Endometrial microvascular endothelial cells (primary cell): Measurements from ENCODE around the gene SPTLC1. TPM values are rescaled to one million over a fixed set of nuclear protein-coding genes. Genes with fewer than 3 reads are reported as not detected.
"Not testable (repeated sequence)": the region's sequence is repeated elsewhere in the genome, so short reads cannot be mapped to it uniquely, and the experiment has no call there.

Source experiments
- in situ Hi-C: cut with HindIII; loops from 2 replicates; pipeline ENCODE4 v1.10.0; 2017; ENCODE audit warnings: low sequenced_read_pairs, low pct_unique_long_range_greater_than_20kb; ENCODE audit errors: inconsistent ontology term
- total RNA-seq: library from RNA; depleted of rRNA; stranded (reverse); fragments of >200 nt; gene quantifications from one replicate; pipeline ENCODE4 v1.2.3, GENCODE V29; 2015; ENCODE audit errors: inconsistent ontology term

The SPTLC1 gene
- total RNA-seq, 1 donor from 2014 or later = 125 TPM

DNA sequence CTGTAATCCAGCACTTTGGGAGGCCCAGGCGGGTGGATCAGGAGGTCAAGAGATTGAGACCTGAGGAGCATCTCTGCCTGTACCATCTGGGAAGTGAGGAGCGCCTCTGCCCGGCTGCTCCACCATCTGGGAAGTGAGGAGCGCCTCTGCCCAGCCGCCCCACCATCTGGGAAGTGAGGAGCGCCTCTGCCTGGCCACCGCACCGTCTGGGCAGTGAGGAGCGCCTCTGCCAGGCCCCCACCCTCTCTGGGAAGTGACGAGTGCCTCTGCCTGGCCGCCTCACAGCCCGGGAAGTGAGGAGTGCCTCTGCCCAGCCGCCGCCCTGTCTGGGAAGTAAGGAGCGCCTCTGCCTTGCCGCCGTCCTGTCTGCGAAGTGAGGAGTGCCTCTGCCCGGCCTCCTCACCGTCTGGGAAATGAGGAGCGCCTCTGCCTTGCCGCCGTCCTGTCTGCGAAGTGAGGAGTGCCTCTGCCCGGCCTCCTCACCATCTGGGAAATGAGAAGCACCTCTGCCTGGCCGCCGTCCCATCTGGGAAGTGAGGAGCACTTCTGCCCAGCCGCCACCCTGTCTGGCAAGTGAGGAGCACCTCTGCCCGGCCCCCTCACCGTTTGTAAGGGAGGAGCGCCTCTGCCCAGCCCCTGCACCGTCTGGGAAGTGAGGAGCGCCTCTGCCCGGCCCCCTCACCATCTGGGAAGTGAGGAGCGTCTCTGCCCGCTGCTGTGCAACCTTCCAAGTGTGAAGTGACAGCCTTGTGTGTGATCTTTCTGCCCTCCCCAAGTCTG lies 9.6 kb downstream of the SPTLC1 start:
- in situ Hi-C loops = not testable (repeated sequence)

- in situ Hi-C loops = not testable (repeated sequence)
These were observed 11.6 kb downstream of the SPTLC1 start for GRCh38 chr9:92103601-92104000.

GRCh38 chr9:92100237-92100911 lies 14.8 kb downstream of the SPTLC1 start:
- in situ Hi-C loops = no loop called here

- in situ Hi-C loops = no loop called here
These were observed 16.6 kb downstream of the SPTLC1 start for GRCh38 chr9:92098638-92099037.

DNA sequence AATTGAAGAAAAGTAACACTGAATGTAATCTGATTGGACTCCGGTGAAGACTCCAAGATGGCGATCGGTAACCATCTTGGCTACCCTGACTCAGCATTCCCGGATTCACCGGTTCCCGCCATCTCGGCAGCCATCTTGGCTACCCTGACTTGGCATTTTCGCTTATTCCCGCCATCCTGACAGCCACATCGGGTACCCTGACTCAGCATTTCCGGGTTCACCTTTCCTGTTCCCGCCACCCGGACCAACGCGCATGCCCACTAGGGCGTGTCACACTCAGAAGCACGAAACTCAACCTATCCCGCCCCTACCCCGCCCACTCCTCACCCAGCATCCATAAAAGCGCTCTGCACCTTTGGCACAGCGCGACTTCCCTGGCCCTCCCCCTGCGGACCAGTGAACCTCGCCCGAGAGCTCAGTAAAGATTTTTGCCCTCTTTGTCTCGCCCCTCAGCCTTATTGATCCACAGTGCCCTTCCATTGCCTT lies 17.2 kb downstream of the SPTLC1 start:
- in situ Hi-C loops = no loop called here

DNA sequence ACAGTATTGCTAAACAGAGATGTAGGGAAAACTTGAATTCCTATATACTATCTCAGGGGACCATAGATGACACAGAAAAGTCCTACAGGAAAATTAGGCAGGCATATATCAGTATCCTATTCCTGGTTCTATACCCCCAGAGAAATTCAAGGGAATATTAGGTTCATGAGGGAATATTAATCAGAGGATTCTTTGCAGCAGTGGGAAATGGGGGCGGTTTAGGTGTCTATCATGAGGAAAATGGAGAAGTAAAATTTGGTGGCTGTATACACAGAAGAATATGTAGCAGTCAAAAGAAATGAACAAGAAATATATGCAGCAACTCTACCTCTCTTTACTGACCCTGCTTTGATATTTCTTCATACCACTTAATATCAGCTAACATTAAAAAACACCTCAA lies 20.0 kb downstream of the SPTLC1 start:
- in situ Hi-C loops = no loop called here

GRCh38 chr9:92094655-92095054 lies 20.6 kb downstream of the SPTLC1 start:
- in situ Hi-C loops = no loop called here

DNA sequence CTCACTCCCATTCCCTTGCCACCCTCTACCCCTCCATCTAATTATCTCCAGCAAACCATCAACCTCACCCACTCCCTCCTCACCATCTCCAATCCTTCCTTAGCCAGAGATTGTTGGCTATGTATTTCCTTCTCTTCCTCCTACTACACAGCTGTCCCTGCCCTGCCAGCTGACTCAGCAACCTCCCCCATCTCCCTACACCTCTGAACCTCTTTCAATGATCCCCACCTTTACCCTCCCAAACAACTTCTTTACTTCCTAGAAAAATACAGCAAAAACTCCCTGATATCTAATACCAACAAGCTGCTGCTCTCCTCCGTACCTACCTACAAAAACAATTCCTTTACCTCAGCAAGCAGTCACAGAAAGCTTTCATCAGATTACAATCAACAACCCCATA lies 37.3 kb downstream of the SPTLC1 start:
- in situ Hi-C loops = no loop called here

DNA sequence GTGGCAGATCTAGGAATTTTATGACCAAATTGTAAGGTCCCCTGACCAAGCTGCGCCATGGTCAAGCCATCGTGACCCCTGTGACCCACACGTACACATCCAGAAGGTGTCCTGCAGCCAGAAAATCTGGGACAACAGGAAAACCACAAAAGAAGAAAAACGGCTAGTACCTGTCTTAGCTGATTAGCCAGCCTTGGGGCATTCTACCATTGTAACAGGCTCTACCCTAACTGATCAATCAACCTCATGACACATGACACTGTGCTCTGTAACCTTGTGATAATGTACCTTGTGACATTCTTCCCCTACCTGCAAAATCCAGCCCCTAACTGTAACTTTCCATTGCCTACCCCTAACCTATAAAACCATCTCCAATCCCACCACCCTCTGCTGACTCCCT lies 43.6 kb downstream of the SPTLC1 start:
- in situ Hi-C loops = no loop called here

GRCh38 chr9:92066168-92066567 lies 49.0 kb downstream of the SPTLC1 start:
- in situ Hi-C loops = no loop called here

GRCh38 chr9:92064711-92065110 lies 50.5 kb downstream of the SPTLC1 start:
- in situ Hi-C loops = no loop called here

DNA sequence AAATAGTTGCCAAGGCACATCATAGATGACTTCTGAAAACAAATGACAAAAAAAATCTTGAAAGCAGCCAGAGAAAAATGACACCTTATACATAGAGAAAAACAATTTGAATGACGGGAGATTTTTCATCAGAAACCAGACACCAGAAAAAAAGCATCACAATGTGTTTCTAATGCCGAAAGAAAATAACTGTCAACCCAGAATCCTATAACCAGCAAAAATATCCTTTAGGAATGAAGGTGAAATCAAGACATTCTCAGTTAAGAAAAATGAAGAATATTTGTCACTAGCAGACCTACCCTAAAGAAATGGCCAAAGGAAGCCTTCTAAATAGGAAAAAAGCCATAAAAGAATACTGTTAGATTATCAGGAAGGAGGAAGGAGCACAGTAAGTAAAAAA lies 54.0 kb downstream of the SPTLC1 start:
- in situ Hi-C loops = no loop called here

DNA sequence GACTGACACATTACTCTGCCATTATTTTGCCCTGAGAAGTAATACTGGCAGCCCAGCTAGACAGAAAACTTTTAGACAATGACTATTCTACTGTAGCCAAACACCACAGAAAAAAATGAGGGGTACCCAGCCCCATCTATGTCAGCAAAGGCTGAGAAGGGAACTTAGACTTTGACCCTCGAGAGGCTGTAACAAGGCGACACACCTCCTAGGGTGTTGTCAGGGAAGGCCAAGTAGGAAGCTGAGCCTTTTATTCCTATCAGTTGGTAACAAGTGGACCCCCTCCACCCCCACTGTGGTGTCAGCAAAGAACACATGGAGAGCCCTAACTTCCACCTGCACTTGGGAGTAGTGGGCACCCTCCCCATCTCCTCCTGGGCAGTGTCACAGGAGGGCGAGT lies 55.6 kb downstream of the SPTLC1 start:
- in situ Hi-C loops = no loop called here

DNA sequence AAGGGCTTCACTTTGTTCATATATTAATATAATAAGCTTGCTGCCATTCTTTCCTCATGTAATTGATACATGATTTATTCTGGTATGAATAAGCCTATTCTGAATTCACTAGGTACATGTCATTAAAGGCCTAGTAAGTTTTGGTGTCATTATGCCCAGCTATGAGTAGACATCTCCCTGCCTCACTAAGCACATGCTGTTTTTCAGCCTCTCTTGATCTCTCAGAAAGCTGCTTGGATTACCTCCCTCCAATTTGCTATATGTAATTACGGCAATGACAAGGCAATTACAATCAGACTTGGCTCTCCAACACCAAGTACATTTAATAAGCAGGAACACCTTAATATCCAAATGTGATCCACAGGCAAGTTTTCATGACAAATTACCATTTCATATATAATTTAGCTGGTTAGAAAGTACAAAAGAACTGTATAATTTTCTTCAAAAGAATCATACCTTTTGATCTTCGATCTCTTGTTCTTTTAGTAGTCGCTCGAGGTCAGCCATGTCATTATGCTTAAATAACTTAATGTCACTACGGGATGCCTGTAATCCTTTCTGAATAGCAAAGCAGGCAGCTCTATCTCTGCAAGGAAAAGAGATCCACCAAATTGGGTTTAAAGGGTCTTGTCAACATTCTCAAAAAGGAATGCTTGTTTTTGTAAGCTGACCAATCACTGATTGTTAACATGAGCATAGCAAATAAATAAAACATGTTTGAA lies 56.3 kb downstream of the SPTLC1 start:
- in situ Hi-C loops = no loop called here

GRCh38 chr9:92058026-92058425 lies 57.2 kb downstream of the SPTLC1 start:
- in situ Hi-C loops = no loop called here

DNA sequence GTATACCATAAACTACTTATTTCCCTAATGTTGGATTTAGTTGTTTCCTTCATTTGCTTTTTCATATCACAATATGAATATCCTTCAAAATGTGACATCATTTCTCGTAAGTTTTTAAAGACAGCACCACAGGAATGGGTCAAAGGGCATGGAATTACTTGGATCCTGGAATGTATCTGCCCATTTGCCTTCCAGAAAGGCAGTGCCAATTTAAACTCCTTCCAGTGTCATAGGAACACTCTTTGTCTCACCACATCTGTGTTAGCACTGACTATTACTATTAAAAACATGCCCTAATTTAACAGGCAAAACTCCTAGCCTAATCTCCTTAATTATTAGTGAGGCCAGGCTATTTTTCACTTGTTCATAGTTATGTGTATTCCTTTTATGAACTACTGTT lies 58.0 kb downstream of the SPTLC1 start:
- in situ Hi-C loops = no loop called here

DNA sequence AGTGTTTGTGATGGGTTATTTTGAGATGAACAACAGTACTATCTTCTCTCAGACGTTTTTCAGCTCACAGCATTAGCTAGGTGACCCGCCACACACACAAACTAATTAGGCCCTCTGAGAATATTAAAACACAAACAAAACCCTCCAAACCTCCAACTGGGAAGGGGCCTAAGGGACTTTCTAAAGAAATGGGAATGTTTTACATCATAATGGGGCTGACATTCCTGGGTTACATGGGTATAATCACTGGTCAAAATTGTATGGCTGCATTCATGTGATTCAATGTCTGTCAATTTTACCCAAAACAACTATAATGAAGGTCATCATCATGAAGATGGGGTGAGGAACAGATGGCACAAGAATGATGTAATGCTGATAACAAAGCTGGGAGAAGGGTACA lies 59.6 kb downstream of the SPTLC1 start:
- in situ Hi-C loops = no loop called here

GRCh38 chr9:92048924-92049625 lies 66.1 kb downstream of the SPTLC1 start:
- in situ Hi-C loops = no loop called here

DNA sequence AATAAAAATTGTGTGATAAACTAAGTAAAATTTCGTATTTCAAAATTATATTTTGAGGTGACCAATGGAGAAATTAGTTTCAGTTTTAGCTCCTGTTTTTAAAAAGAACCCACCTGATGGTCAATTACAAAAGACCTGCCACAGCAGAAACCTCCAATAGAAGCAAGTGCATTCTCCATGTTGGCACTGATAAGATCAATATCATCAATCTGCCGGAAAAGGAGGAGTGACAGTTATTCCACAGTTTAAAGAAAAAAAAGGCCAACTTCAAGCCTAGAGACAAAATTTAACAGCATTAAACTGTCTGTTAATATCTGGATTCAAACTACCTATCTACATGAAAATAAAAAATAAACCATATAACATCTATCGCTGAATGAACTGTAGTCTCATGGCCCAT lies 67.7 kb downstream of the SPTLC1 start:
- in situ Hi-C loops = no loop called here
